Measurements from ENCODE around the gene MOK. TPM values are rescaled to one million over a fixed set of nuclear protein-coding genes. Genes with fewer than 3 reads are reported as not detected.
A peak's percentile ranks its signal among the peaks of the same experiment; 100 is the strongest.

Gene MOK
- polyA plus RNA-seq, 1 donor from 2014 or later, result 63.6 TPM

- H3K9me2 ChIP-seq (ENCODE audit: insufficient read depth, low read length), result no peaks in the 10 kb centered on the region
- TF ChIP-seq, protein P1, sequence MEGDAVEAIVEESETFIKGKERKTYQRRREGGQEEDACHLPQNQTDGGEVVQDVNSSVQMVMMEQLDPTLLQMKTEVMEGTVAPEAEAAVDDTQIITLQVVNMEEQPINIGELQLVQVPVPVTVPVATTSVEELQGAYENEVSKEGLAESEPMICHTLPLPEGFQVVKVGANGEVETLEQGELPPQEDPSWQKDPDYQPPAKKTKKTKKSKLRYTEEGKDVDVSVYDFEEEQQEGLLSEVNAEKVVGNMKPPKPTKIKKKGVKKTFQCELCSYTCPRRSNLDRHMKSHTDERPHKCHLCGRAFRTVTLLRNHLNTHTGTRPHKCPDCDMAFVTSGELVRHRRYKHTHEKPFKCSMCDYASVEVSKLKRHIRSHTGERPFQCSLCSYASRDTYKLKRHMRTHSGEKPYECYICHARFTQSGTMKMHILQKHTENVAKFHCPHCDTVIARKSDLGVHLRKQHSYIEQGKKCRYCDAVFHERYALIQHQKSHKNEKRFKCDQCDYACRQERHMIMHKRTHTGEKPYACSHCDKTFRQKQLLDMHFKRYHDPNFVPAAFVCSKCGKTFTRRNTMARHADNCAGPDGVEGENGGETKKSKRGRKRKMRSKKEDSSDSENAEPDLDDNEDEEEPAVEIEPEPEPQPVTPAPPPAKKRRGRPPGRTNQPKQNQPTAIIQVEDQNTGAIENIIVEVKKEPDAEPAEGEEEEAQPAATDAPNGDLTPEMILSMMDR (IDR thresholded peaks at IDR 0.05; ENCODE audit: poor library complexity, severe bottlenecking), result no peak
- TF ChIP-seq TAF1 (IDR thresholded peaks at IDR 0.05; ENCODE audit: low read depth) (peak; percentile 41), MXI1 (conservative IDR thresholded peaks at IDR 0.05; ENCODE audit: poor library complexity, severe bottlenecking) (peak; percentile 41), SMC3 (conservative IDR thresholded peaks at IDR 0.05; ENCODE audit: poor library complexity) (no peak), EP300 (conservative IDR thresholded peaks at IDR 0.05; ENCODE audit: poor library complexity, severe bottlenecking) (no peak)
Measured at GRCh38 chr14:102320033-102320660, 15.2 kb upstream of the MOK start.

DNA sequence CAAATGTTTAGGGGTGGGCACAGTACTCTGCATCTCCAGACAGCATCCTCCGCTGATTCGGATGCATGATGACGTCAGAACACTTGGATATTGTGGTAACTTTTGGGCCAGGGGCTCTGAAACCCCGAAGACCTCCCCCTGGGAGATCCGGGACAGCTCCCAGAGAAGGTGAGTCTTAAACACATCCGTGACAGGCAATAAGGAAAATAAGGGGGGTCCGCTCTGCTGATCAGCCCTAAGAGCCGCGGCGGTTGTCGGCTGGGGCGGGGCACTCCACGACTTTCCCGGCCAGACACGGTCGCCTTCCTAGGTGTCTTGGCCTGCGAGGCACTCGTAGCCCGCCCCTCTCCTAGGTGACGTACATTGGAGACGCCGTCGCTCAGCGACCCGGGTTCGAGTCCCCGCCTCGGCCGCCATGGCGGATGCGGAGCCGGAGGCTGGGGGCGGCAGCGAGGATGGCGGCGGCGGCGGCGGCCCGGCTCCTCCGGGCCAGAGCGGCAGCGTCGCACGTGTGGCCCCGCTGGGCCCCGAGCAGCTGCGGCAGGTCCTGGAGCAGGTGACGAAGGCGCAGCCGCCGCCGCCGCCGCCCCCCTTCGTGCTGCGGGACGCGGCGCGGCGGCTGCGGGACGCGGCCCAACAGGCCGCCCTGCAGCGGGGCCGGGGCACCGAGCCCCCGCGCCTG, 14.5 kb upstream of the MOK start, which contains the start of gene ZNF839:
TSS of gene ZNF839 (plus strand) at position 396 of the 682 bp plus-strand sequence. CDS start at position 416, 20 bp downstream.
- peak within 1 kb of the TSS; percentile 92 for H3K9ac ChIP-seq (ENCODE audit: low read length)
- peak within 1 kb of the TSS; percentile 89 for H3K4me3 ChIP-seq (ENCODE audit: low read length)
- no peaks in the 10 kb centered on the region for H3K27me3 ChIP-seq (ENCODE audit: insufficient read depth, low read depth, low read length)
- no peaks in the 10 kb centered on the region for H3K36me3 ChIP-seq (ENCODE audit: insufficient read depth, low read length)
- H3F3A ChIP-seq (ENCODE audit: insufficient read depth, low read length, poor library complexity, severe bottlenecking), result peaks cover 5% of the 10 kb centered on the region
- no peaks in the 10 kb centered on the region for H3K9me2 ChIP-seq (ENCODE audit: insufficient read depth, low read length)
- no peaks in the 10 kb centered on the region for H4K20me1 ChIP-seq (ENCODE audit: insufficient read depth)
- H3K9me3 ChIP-seq (ENCODE audit: low read length), result no peaks in the 10 kb centered on the region
- peak within 1 kb of the TSS; percentile 99 for H3K4me2 ChIP-seq (ENCODE audit: low read length)
- H2AFZ ChIP-seq (ENCODE audit: low read depth, low read length), result peak within 1 kb of the TSS; percentile 85
- H3K27ac ChIP-seq (ENCODE audit: low read length), result peak within 1 kb of the TSS; percentile 84
- TF ChIP-seq MXI1 (conservative IDR thresholded peaks at IDR 0.05; ENCODE audit: poor library complexity, severe bottlenecking) (peak; percentile 42), SMC3 (conservative IDR thresholded peaks at IDR 0.05; ENCODE audit: poor library complexity) (no peak), EP300 (conservative IDR thresholded peaks at IDR 0.05; ENCODE audit: poor library complexity, severe bottlenecking) (peak; percentile 73), REST (IDR thresholded peaks at IDR 0.05; ENCODE audit: borderline replicate concordance) (no peak), TAF1 (IDR thresholded peaks at IDR 0.05; ENCODE audit: low read depth) (no peak), EZH2 (IDR thresholded peaks at IDR 0.05; ENCODE audit: borderline replicate concordance, insufficient read depth, low read length, poor library complexity, severe bottlenecking) (no peak), POLR2AphosphoS5 (IDR thresholded peaks at IDR 0.05) (peak; percentile 68), RAD21 (conservative IDR thresholded peaks at IDR 0.05) (no peak)
- TF ChIP-seq, protein P1 (IDR thresholded peaks at IDR 0.05; ENCODE audit: poor library complexity, severe bottlenecking), result peak; percentile 8
- peaks cover 3% of the 10 kb centered on the region for H3K79me2 ChIP-seq (replicated peaks; ENCODE audit: insufficient read depth, low read length)

More at GRCh38 chr14:102320033-102320660, 15.2 kb upstream of the MOK start:
- H3K4me2 ChIP-seq (ENCODE audit: low read length), result peak overlapping the region; percentile 99
- H3F3A ChIP-seq (ENCODE audit: insufficient read depth, low read length, poor library complexity, severe bottlenecking), result peaks cover 5% of the 10 kb centered on the region
- peaks cover 3% of the 10 kb centered on the region for H3K79me2 ChIP-seq (replicated peaks; ENCODE audit: insufficient read depth, low read length)
- peak overlapping the region; percentile 89 for H3K4me3 ChIP-seq (ENCODE audit: low read length)
- peak overlapping the region; percentile 84 for H3K27ac ChIP-seq (ENCODE audit: low read length)
- H4K20me1 ChIP-seq (ENCODE audit: insufficient read depth), result no peaks in the 10 kb centered on the region
- no peaks in the 10 kb centered on the region for H3K27me3 ChIP-seq (ENCODE audit: insufficient read depth, low read depth, low read length)
- H3K9me3 ChIP-seq (ENCODE audit: low read length), result no peaks in the 10 kb centered on the region
- no peaks in the 10 kb centered on the region for H3K36me3 ChIP-seq (ENCODE audit: insufficient read depth, low read length)
- H3K9ac ChIP-seq (ENCODE audit: low read length), result peak overlapping the region; percentile 92
- peak overlapping the region; percentile 85 for H2AFZ ChIP-seq (ENCODE audit: low read depth, low read length)

All from neural cell (in vitro differentiated cells).